HG02981 (cell line): ENCODE measurements around the gene EPS8.

Source experiments
- ATAC-seq: cut with Tn5 transposase; IDR thresholded peaks from one replicate; pipeline ENCODE4 v1.9.1; 2021; ENCODE audit warnings: mild to moderate bottlenecking, moderate library complexity; ENCODE audit not compliant: unreplicated experiment

Gene EPS8

DNA sequence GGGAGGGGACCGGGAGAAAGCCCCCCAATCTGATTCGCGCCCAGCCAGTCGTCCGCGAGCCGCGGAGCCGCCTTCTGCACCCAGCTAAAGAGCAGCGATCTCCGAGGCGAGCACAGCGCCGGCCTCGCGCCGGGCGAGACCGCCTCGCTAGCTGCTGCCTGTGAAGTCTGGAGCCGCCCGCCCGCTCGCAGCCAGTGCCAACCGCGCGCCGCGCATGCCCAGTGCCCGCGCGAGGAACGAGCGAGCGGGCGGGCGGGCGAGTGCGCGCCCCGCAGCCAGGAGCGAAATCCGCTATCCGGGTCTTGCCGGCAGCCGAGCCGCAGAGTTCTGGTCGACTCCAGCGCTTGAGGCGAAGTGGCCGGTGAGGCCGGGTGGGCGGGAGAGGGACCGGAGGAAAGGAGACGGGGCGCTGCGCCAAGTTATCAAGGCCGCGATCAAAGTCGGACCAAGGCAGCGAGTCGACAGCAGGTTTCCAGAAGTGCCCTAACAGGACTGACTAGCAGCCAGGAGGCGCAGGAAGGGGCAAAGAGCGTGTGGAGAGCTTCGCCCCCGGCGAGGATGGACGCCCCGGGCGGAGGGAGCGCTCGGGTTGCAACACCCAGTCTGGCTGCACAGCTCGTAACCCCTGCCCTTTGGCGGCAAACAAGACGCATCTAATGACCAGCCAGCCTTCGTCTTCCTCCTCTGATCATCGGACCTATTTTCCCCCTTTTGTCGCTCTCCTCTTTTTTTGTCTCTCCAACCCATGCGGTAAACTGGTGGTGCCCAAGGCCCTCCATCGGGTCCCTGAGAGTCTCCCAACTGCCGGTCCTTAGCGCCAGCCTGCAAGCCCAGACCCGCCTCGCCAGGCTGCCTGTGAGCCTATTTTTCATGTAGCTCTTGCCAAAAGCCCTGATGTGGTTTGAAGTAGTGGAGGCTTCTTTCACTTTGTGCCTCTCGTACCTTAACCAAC lies at the start of gene EPS8:
EPS8 (minus strand) TSS at position 169 of the 952 bp plus-strand sequence. CDS start 106,437 bp downstream, outside the sequence.
- peak; percentile 90 for ATAC-seq

DNA sequence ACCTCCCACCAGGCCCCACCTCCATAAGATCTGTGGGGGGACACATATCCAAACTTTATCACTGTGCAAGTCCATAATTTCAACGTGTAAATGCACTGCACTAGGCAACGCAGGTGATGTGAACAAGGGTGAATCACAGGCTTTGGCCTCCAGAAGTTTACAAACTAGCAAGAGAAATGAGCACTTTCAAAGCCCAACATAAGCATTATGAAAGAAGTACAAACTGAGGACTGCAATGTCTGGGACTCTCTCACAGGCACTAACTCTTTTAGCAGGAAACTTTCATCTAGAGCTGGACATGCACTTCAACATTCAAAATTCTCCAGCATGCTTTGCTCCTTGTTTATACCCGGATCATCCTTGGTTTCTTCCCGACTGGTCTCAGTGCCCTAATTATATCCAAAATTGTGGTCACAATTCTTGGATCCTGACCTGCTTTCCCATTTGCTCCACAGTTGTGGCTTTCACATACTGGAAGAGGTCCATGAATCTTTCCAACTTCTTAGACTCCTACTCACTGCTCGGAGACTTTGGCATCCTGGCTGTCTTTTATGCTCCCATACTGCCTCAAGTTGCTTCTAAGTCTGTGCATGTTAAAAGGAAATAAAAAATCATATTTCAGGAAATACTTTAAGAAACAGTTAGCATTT lies 48.1 kb upstream of the EPS8 start:
- ATAC-seq = no peak

DNA sequence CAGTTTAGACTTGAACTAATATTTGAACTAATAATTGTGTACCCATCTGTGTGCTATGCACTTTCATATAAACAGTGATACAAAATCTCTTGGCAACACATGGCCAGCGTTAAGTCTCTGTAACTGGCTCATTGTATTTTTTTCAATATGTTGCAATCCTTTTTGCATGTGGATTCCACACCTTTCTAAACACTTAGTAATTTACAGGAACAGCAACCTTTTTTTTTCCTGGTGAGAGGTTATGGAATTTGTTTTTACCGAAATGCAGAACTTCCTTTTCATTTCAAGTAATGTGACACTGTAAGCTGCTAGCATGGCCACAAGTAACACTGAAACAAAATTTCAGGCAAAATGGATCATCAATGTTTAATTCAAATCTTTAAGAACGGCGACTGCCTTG lies 45.4 kb upstream of the EPS8 start:
- no peak for ATAC-seq

DNA sequence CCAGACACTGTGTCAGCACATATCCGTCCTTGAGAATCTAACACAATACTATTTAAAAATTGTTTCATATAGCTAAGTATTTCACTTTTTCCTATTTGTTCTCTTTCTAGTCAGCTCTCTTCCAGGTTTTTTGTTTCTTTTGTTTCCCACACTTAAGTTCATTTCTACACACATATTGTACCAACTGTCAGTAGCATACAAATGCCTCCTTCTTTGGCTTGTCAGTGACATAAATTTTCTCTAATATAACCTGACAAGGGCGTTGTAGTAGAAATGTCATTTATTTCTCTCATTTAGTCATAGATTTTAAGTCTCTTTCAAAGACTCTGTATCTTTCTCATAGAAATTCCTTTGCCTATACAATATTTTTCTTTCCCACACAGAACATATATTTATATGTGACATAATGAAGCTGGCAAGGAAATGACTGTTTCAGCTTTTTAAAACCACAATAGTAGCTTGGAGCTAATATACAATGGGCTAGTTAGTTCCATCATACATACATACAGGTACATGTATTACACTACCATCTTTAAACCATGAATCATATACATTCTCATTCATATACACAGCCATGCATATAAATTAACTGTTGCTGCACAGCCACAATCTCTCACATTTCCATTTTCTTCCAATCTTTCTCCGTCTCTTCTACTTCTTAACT lies 42.3 kb upstream of the EPS8 start:
- ATAC-seq = no peak

DNA sequence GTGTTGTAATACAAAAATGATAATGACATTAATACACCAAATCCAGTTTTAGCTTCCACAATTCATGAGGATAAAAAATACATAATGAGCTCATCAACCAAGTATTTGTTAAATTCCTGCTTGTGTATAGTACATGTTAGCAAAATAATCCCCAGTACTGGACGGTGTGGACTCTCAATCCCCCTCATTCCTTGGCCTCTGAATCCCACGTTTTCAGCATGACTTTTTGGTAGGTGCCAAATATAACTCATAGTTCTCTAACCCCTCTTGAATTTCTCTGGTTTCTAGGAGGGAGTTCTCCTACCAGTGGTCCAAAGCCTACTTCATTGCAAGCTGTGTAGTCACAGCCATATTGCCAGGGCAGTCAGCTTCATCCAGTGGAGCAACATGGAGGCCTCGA lies 41.4 kb upstream of the EPS8 start:
- no peak for ATAC-seq

DNA sequence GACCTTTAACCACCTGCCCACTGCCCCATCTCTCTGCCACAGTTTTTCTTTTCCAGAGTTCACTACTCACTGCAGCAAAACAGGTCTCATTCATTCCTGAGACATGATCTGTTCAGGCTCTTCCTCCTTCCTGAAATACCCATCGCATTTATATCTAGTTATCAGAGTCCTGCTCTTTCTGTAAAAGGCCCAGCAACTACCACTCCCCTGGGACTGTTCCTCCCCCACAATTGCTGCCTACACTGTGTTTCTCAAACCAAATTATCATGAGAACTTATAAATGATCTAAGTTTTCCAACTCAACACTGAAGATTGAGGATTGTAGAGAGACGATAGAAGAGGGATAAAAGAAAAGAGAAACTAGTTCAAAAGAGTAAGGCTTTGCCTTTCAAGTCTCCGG lies 40.8 kb upstream of the EPS8 start:
- ATAC-seq = no peak

DNA sequence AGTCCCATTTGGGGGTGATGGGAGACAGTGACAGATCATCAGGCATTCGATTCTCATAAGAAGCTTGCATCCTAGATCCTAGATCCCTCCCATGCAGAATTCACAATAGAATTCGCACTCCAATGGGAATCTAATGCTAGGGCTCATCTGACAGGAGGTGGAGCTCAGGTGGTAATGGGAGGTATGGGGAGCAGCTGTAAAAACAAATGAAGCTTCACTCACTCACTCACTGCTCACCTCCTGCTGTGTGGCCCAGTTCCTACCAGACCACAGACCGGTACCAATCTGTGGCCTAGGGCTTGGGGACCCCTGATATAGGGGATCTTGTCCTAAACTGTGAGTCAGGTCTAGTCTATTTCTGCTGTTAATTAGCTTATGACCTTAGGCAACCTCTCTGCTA lies 40.1 kb upstream of the EPS8 start:
- no peak for ATAC-seq

DNA sequence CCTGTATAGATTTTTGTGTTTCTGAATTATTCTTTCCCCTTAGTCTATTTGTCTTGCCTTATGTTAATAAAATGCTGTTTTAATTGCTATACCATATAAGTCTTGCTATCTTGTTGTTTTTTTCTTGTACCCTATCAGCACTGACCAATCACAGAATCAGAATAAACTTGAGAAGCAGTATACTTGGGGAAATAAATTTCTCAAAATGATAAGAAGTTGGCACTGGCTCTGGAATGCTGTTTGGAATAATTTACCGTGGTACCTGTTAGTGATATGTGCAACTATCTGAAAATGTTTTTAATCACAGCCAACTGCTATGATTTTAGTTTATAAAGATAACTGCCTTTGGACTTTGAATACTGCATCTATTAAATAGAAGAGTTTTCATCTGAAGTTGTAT lies 37.9 kb upstream of the EPS8 start:
- ATAC-seq = no peak

DNA sequence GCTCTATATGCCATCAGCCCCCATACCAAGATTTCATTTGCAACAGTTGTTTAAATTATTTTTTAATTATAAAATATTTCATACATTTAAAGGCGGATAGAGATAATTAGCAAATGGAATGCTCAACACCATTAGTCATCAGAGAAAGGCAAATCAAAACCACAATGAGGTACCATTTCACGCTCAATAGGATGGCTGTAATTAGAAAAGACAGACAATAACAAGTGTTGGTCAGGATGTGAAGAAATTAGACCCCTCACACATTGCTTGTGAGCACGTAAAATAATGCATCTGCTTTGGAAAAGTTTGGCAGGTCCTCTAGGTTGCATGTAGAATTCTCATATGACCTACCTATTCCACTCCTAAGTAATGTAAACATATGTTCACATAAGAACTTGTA lies 35.3 kb upstream of the EPS8 start:
- no peak for ATAC-seq

DNA sequence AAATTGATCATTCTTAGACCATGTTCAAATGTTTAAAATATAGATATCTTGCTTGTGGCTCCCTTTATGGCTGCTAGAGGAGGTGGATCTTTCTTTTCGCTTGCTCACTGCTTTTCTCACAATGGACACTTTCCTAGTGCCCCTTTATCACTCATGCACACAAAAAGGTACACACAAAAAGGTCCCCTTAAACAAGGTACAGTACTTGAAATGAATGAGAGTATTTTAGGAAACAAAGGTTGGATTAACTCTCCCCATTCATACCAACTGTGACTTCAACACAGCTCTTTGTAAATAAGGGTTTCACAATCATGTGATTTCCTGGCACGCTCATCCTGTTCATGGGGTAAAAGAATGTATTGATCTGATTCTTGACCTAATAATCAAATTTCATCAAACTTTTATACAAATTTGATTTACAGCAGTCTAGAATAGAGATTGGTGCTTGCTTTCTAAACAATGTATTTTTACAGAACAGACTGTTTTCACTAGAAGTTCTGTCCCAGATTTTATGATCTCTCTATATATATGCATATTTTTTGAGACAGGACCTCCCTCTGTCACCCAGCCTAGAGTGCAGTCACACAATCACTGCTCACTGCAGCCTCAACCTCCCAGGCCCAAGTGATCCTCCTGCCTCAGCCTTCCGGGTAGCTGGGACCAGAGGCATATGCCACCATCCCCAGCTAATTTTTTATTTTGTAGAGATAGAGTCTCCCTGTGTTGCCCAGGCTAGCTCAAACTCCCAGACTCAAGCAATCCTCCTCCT lies 34.4 kb upstream of the EPS8 start:
- no peak for ATAC-seq

DNA sequence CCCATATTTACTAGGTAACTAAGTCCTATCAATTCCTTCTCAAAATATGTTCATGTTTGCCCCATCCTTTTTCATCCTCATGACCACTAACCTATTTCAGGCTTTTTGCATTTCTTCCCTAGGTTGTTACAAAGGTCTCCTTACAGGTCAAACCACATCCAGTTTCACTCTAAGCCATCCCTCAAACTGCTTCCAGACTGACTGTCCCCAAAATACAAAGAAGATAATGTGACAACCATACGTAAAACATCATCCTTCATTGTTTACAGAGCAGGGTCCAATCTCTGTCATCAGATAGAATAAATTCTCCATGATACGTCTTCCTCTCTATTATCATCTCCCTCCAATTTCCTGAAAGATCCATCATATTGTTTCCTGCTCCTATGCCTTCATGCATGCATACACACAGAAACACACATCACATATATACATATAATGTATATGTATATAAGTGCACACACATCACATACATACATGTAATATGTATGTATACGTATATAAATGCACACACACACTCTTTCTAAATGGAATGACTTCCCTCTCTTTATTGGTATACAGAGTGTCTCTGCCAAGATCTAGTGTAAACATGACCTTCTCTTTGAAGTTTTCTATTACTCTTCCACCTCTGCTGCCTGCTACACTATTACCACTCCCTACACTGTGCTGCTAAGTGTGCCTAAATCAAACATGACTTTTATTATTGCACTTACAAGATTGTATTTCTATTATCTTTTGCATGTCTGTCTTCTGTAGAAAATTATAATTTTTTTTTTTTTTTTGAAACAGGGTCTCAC lies 30.7 kb upstream of the EPS8 start:
- ATAC-seq = no peak

DNA sequence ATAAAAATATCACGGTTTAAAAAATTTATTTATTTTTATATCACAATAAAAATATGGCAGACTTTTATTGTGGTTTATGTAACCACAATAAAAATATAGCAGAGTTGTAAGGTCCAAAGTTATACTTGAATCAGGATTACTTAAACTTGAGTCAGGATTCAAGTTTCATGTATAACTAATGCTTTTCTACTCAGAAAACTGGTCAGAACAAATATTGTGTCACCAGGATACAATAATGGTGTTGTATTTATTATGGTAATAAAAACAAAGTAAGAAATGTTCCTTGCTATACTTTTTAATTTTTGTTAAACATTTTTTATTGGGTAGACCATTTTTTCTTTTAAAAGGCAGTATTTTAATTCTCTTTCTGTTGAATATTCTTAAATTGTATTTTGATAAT lies 29.2 kb upstream of the EPS8 start:
- no peak for ATAC-seq

DNA sequence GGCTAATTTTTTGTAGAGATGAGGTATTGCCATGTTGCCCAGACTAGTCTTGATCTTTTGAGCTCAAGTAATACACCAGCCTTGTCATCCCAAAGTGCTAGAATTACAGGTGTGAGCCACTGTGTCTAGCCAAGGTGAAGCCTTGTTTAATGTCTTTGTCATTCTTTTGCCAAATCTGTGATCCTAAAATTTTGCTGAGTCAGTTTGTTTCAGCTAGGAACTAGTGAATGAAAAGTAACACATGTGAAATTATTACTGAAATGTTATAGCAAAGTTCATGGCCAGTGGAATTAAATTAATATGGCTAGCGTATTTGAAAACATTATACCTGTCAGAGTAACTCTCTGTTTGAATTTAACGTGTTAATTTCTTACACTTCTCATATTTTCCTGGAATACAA lies 26.5 kb upstream of the EPS8 start:
- ATAC-seq = no peak

DNA sequence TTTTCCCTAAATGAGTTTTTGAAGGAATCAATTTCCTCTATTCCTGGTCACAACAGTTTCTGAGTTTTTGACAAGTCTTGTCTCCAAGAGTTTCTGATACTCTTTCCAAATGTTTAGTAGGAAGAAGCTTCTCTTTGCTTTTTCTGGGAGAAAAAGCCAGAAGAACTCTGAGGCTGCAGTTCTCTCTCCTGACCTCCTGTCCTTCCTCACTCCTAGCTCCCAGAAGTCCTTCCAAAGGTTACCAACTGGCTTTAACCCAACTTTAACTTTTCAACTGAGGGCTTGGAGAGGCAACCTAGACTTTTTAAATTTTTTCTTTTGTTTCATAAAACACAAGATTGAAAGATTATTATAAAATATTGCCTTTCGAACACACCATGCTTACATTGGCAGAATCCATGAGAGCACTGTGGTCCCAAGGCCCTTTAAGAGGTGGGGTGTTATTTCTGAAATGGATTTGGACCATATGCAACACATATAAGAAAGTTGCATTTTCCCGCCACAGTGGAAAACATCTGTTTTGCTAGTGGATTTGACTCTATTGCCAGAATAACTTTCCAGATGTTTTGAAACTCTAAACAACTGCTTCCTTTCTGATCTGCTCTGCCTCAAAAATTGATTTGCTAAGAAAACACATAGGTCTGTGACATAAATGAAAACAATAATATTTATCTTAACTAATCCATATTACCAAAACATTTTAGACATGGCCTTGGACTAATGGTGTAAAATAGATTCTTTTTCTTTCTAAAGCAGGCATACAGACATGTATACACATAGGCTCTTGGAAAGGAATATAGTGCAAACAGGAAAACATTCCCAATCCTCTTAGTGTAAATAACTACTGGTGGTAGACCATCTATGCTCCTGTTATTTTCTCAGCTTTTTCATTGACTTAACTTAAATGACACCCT lies 22.3 kb upstream of the EPS8 start:
- ATAC-seq = no peak

DNA sequence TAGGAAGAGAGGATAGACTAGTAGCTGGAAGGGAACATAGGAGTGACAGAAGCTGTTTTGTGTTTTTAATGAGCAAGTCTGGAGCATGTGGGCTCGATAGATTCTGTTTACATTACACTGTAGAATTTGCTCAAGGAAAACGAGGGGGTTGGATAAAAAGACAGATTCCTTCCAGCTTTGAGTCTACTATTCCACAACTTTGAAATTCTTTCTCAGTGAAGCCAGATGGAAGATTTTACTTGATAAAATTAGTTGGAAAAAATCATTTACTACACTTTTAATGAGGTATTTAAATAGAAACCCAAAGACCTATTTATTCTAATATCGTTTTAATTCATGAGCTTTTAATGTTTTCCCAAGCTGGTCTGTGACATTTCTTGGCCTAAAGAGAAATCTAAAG lies 19.5 kb upstream of the EPS8 start:
- ATAC-seq = no peak

DNA sequence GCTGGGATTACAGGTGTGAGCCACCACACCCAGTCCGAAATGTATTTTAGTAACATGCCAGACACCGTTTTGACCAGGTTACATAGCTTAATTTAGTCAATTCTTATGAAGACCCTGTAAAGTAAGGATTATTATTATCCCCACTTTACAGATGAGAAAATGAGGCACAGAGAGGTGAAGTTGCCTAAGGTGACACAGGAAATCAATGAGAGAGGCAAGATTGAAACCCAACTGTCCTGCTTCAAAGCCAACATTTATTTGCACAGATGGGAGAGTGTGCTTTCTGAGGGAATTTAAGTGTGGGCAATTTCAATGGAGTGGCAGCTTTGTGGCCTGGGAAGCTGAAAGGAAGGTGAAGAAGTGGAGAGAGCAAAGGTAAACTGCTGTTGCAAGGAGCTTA lies 19.1 kb upstream of the EPS8 start:
- ATAC-seq = no peak

DNA sequence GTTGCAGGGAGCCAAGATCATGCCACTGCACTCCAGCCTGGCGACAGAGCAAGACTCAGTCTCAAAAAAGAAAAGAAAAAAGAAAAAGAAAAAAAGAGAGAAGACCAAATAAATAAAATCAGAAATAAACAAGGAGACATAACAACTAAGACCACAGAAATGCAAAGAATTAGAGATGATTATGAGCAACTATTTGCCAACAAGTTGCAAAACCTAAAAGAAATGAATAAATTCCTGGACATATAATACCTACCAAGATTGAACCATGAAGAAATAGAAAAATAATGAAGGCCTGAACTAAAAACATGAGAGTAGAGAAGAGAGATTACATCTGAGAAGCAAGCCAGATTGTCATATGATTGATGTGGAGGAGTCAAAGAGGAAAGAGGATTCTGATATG lies 17.6 kb upstream of the EPS8 start:
- no peak for ATAC-seq

DNA sequence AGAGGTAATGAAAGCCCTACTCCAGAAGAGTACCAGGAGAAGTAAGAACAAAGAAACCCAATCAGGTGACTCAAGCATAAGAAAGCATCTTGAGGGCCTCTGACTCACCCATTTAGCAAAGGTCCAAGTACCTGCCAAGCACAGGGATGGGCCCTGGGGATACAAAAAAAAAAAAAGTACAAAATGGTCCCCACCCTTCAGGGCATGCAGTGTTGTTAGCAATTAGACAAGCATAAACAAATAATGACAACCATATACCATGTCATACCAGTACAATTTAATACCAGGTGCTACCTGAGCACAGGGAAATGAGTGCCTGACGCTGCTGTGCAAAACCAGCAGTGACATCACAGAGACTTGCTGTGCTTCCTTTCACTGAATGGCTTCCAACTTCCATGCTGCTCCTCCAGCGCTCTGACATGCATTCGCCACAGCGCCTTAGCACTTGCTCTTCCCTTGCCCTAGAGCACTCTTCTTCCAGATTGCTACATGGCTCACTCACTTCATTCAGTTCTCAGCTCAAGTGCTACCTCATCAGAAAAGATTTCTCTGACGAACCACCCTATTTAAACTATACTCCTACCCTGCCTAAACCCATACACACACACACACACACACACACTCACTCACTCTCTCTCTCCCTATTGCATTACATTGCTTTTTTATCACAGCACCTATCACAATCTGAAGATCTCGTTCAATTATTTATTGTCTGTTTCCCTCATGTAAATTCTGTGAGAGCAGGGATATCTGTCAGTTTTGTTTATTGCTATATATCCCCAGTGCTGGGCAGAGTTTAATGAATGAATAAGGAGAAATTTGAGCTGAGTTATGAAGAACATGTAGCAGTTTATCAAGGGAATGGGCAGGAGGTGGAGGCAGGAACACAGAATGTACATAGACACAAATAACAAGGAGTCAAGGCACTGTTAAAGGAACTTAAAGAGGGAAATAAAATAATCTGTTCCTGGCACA lies 12.9 kb upstream of the EPS8 start:
- ATAC-seq = no peak
